Measurements from ENCODE around the gene CCNI2.

CCNI2 gene

DNA sequence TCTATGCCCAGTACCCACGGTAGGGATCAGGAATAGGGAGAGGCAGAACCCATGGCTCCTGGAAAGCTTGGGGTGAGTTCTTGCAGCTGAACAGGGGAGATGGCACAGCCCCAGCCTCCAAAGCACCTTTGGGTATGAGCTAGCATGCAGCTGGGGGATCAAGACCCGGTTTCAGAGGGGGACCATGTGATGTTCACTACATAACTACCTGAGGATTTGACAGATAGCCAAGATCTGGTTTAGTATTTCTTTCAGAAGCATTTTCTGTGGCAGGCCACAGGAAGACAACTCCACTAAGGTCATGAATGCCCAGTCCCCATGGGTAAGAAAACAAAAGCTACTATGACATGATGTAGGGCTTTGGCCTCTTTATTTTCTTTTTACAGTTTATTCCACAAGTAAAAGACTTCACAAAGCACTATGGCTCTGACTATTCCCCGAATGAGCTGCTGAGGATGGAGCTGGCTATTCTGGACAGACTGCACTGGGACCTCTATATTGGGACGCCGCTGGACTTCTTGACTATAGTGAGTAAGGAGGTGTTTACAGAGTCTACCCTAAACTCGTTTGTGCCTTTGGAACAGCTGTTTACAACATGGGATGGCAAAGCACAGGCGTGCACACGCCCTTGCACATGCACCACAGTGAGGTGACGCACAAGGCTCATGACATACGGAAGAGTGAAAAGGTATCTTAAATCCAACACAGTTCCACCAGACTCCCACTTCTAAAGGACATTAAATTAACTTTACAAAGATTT, 3.4 kb downstream of the CCNI2 start:
- no peak for DNase-seq (ENCODE audit: low read depth)
- no peak overlapping the region for H3K4me3 ChIP-seq (ENCODE audit: low read length)
- TF ChIP-seq, protein P1, sequence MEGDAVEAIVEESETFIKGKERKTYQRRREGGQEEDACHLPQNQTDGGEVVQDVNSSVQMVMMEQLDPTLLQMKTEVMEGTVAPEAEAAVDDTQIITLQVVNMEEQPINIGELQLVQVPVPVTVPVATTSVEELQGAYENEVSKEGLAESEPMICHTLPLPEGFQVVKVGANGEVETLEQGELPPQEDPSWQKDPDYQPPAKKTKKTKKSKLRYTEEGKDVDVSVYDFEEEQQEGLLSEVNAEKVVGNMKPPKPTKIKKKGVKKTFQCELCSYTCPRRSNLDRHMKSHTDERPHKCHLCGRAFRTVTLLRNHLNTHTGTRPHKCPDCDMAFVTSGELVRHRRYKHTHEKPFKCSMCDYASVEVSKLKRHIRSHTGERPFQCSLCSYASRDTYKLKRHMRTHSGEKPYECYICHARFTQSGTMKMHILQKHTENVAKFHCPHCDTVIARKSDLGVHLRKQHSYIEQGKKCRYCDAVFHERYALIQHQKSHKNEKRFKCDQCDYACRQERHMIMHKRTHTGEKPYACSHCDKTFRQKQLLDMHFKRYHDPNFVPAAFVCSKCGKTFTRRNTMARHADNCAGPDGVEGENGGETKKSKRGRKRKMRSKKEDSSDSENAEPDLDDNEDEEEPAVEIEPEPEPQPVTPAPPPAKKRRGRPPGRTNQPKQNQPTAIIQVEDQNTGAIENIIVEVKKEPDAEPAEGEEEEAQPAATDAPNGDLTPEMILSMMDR (IDR thresholded peaks at IDR 0.05; ENCODE audit: insufficient read depth, low read depth, low read length, missing control alignments), result no peak

DNA sequence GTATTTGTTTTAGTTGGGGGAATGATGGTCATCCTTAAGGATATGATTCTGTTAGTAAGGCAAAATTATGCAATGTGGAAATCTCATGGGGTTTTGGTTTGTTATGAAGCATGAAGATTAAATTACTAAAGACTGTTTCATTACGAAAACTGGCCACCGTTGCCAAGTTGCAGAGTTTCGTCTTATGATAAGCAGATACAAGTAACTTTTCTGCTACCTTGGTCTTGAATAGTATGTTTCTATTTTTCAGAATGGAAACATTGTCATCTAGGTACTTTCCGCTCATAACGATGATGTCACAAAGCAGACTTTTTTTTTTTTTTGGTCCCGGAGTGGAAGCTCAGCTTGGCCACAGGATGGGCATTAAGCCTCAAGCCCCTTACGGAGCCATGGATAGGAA, 4.2 kb downstream of the CCNI2 start:
- DNase-seq (ENCODE audit: low read depth), result peak; percentile 27
- H3K4me3 ChIP-seq (ENCODE audit: low read length), result no peak overlapping the region
- TF ChIP-seq, protein P1 (IDR thresholded peaks at IDR 0.05; ENCODE audit: insufficient read depth, low read depth, low read length, missing control alignments), result no peak

DNA sequence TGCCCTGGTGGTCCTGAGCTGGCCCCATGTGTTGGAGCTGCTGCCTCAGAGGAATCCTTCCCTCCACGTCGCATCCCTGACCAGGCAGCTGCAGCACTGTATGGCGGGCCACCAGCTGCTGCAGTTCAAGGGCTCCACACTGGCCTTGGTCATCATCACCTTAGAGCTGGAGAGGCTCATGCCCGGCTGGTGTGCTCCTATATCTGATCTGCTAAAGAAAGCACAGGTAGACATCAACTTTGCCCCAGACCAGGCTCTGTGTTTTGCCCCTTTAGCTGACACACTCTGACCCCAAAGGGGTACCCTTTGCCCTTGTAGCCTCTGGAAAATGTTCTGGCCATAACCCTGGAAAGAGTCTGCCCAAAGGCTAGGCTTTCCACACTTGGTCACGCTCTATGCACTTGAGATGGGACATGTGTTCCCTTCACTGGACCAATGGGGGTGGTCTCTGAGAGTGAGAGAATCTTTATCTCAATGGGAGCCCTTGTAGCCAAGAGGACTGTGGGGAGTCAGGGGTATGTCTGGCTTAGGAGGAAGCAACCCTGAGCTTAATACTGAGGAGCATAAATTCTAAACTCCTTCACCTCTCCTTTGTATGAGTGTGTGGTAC, 4.8 kb downstream of the CCNI2 start:
- TF ChIP-seq, protein P1 (IDR thresholded peaks at IDR 0.05; ENCODE audit: insufficient read depth, low read depth, low read length, missing control alignments), result no peak

DNA sequence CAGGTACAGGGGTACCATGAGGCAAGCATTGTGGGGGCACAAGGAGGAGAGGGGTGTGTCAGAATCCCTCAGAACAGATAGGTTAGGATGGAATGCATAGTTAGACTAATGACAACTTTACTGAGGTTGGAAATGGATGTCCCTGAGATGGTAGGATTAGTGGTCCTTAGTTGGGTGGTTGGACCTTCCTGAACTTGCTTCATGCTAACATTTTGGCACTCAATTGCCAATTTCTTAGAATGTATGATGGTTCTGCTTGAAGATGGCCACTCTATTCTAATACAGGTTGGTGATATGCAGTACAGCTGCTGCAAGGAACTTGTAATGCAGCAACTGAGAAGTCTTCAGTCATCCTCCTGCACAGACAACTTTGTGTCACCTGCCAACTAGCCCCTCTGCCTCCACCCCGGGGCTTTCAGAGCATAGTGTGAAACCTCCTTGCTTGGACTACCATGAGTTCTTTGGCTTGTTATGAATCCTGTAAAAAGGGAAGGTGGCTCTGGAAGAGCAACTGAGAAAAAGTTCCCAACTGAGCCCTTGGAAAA, 5.4 kb downstream of the CCNI2 start:
- DNase-seq (ENCODE audit: low read depth), result no peak
- no peak overlapping the region for H3K4me3 ChIP-seq (ENCODE audit: low read length)
- TF ChIP-seq, protein P1 (IDR thresholded peaks at IDR 0.05; ENCODE audit: insufficient read depth, low read depth, low read length, missing control alignments), result no peak

More for the DNA sequence above, 4.8 kb downstream of the CCNI2 start:
- no peak for DNase-seq (ENCODE audit: low read depth)
- no peak overlapping the region for H3K4me3 ChIP-seq (ENCODE audit: low read length)

GRCh38 chr5:132753135-132753987, 6.1 kb downstream of the CCNI2 start:
- TF ChIP-seq, protein P1 (IDR thresholded peaks at IDR 0.05; ENCODE audit: insufficient read depth, low read depth, low read length, missing control alignments), result peak; percentile 29
- peak; percentile 21 for DNase-seq (ENCODE audit: low read depth)

GRCh38 chr5:132754111-132754510, 6.9 kb downstream of the CCNI2 start:
- no peak for DNase-seq (ENCODE audit: low read depth)
- TF ChIP-seq, protein P1 (IDR thresholded peaks at IDR 0.05; ENCODE audit: insufficient read depth, low read depth, low read length, missing control alignments), result no peak

More at GRCh38 chr5:132753135-132753987, 6.1 kb downstream of the CCNI2 start:
- no peak overlapping the region for H3K4me3 ChIP-seq (ENCODE audit: low read length)

More at GRCh38 chr5:132754111-132754510, 6.9 kb downstream of the CCNI2 start:
- no peak overlapping the region for H3K4me3 ChIP-seq (ENCODE audit: low read length)
